Measurements from ENCODE around the gene PPP1R3G.
A peak's percentile ranks its signal among the peaks of the same experiment; 100 is the strongest.

The PPP1R3G gene

GRCh38 chr6:5132731-5133130, 47.6 kb downstream of the PPP1R3G start:
- no peak overlapping the region for H3K27ac ChIP-seq
- TF ChIP-seq, protein P1, sequence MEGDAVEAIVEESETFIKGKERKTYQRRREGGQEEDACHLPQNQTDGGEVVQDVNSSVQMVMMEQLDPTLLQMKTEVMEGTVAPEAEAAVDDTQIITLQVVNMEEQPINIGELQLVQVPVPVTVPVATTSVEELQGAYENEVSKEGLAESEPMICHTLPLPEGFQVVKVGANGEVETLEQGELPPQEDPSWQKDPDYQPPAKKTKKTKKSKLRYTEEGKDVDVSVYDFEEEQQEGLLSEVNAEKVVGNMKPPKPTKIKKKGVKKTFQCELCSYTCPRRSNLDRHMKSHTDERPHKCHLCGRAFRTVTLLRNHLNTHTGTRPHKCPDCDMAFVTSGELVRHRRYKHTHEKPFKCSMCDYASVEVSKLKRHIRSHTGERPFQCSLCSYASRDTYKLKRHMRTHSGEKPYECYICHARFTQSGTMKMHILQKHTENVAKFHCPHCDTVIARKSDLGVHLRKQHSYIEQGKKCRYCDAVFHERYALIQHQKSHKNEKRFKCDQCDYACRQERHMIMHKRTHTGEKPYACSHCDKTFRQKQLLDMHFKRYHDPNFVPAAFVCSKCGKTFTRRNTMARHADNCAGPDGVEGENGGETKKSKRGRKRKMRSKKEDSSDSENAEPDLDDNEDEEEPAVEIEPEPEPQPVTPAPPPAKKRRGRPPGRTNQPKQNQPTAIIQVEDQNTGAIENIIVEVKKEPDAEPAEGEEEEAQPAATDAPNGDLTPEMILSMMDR (IDR thresholded peaks at IDR 0.05), result no peak
- no peak for TF ChIP-seq ZFX (IDR thresholded peaks at IDR 0.05; ENCODE audit: borderline replicate concordance)

GRCh38 chr6:5133943-5134342, 48.8 kb downstream of the PPP1R3G start:
- no peak for TF ChIP-seq ZFX (IDR thresholded peaks at IDR 0.05; ENCODE audit: borderline replicate concordance)
- TF ChIP-seq, protein P1 (IDR thresholded peaks at IDR 0.05), result no peak
- no peak overlapping the region for H3K27ac ChIP-seq

GRCh38 chr6:5135788-5136376, 50.7 kb downstream of the PPP1R3G start:
- no peak overlapping the region for H3K27ac ChIP-seq
- TF ChIP-seq ZFX (IDR thresholded peaks at IDR 0.05; ENCODE audit: borderline replicate concordance), result no peak
- TF ChIP-seq, protein P1 (IDR thresholded peaks at IDR 0.05), result peak; percentile 81

DNA sequence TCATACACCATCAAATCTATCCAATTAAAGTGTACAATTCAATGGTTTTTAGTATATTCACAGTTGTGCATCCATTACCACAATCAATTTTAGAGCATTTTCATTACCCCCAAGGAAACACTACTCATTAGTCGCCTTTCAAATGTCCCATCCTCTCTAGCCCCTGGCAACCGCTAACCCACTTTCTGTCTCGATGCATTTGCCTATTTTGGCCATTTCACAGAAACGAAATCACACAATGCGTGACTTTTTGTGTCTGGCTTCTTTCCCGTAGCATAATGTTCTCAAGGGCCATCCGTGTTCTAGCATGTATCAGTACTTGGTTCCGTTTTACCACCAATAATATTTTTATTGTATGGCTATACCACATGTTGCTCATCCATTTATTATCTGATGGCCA, 51.7 kb downstream of the PPP1R3G start:
- no peak overlapping the region for H3K27ac ChIP-seq

More for the DNA sequence above, 51.7 kb downstream of the PPP1R3G start:
- TF ChIP-seq, protein P1 (IDR thresholded peaks at IDR 0.05), result no peak
- no peak for TF ChIP-seq ZFX (IDR thresholded peaks at IDR 0.05; ENCODE audit: borderline replicate concordance)

Measured in 22Rv1 (cell line).